Measurements from ENCODE around the gene IL34.

DNA sequence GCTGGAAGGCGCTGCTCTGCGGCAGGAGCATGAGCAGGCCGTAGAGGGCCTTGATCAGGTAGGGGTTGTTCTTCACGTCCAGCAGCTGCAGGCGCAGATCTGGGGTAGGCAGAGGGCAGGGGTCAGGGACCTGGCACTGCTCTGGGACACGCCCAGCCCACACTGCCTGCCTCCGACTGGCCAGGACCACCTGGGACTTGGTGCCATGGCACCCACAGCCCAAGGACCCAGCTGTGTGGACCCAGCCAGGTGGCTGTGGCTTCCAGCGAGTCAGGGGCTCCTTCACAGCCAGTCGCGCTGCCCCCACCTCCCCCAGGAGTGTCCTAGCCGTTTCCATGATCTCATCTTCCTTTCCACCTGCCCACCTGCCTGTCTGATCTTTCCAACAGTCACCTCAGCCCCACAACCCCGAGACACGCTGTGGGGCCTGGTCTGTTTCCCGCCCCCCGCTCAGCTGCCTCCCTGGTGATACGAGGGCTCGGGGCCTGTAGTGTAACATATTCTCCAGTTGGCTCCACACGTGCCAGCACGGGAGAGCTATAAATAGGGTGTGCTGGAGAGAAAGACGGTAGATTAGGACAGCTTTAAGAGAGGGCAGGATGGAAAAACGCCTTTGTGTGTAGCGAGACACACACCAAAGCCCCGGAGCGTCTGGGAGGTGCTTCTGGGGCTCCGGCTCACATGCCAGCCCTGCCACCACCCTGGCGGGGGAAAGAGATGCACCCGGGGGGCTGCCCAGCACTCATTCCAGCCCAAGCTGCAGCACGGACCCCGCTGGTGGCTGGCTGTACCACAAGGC, 46.7 kb downstream of the IL34 start:
- TF ChIP-seq ISL1 (CRISPR knock-in tag; IDR thresholded peaks at IDR 0.05) (no peak), TCF4 (CRISPR knock-in tag; IDR thresholded peaks at IDR 0.05; ENCODE audit: borderline replicate concordance) (no peak), SNAI2 (CRISPR knock-in tag; IDR thresholded peaks at IDR 0.05) (no peak), GLIS3 (CRISPR knock-in tag; IDR thresholded peaks at IDR 0.05) (no peak), ESRRG (CRISPR knock-in tag; IDR thresholded peaks at IDR 0.05) (no peak), PPARA (CRISPR knock-in tag; IDR thresholded peaks at IDR 0.05; ENCODE audit: borderline replicate concordance) (no peak), TOX (CRISPR knock-in tag; IDR thresholded peaks at IDR 0.05; ENCODE audit: borderline replicate concordance) (no peak), CSDC2 (CRISPR knock-in tag; IDR thresholded peaks at IDR 0.05) (no peak), ZNF70 (CRISPR knock-in tag; IDR thresholded peaks at IDR 0.05) (no peak), ARNTL (CRISPR knock-in tag; IDR thresholded peaks at IDR 0.05; ENCODE audit: borderline replicate concordance, low read depth) (no peak)
- TF ChIP-seq, protein P1, sequence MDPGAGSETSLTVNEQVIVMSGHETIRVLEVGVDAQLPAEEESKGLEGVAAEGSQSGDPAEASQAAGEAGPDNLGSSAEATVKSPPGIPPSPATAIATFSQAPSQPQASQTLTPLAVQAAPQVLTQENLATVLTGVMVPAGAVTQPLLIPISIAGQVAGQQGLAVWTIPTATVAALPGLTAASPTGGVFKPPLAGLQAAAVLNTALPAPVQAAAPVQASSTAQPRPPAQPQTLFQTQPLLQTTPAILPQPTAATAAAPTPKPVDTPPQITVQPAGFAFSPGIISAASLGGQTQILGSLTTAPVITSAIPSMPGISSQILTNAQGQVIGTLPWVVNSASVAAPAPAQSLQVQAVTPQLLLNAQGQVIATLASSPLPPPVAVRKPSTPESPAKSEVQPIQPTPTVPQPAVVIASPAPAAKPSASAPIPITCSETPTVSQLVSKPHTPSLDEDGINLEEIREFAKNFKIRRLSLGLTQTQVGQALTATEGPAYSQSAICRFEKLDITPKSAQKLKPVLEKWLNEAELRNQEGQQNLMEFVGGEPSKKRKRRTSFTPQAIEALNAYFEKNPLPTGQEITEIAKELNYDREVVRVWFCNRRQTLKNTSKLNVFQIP (CRISPR knock-in tag; IDR thresholded peaks at IDR 0.05; ENCODE audit: borderline replicate concordance, low read depth): no peak
- TF ChIP-seq, protein P2, sequence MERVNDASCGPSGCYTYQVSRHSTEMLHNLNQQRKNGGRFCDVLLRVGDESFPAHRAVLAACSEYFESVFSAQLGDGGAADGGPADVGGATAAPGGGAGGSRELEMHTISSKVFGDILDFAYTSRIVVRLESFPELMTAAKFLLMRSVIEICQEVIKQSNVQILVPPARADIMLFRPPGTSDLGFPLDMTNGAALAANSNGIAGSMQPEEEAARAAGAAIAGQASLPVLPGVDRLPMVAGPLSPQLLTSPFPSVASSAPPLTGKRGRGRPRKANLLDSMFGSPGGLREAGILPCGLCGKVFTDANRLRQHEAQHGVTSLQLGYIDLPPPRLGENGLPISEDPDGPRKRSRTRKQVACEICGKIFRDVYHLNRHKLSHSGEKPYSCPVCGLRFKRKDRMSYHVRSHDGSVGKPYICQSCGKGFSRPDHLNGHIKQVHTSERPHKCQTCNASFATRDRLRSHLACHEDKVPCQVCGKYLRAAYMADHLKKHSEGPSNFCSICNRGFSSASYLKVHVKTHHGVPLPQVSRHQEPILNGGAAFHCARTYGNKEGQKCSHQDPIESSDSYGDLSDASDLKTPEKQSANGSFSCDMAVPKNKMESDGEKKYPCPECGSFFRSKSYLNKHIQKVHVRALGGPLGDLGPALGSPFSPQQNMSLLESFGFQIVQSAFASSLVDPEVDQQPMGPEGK (CRISPR knock-in tag; IDR thresholded peaks at IDR 0.05; ENCODE audit: borderline replicate concordance): no peak

Measured in SK-N-SH treated with all-trans-retinoic acid at 6 μM for 48 hours (cell line).